Measurements from ENCODE around the gene SMARCD3. TPM values are rescaled to one million over a fixed set of nuclear protein-coding genes. Genes with fewer than 3 reads are reported as not detected.

SMARCD3 gene
- total and polyA plus RNA-seq, 2 experiments from 2014 or later = 3.3 to 4.0 TPM

DNA sequence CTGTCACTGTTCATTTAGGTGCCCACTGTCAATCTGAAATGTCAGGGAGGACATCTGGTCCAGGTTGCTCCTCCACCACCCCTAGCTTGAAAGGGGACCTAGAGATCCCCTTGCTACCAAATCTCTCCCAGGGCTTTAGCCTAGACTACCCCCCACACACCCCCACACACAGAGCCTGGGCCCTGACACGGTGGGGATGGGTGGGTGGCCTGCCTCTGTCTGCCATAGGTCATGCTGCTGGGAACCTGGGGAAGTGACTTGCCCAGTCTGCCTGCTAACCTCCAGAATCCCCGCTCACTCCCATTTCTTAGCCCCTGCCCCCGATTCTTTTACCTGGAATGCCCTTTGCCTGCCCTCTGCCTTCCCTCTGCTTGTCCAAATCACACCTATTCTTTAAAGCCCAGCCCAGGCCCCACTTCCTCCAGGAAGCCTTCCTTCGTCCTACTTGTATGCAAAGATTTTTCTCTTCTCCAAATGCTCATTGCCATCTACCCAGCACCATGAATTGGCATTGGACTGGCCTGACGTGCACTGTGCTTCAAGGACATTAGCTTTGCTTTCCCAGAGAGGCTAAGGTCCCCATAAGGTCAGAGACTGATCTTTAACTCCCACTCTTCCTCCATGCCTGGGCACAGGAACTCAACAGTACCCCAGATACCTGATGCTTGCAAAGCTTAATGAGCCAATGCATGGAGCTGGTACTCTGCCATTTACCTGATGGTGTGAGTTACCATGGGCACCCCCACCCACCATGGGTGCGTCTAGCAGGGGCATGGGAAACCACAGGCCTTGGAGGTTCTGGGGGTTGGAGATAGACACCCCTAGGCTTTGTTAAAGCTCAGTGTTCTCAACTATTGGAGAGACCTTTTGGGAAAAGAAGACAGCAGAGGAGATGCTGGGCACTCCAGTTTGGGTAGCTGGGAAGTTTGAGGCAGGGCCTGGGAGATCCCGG is 2.0 kb upstream of the SMARCD3 start:
- DNase-seq (ENCODE audit: low spot score) (no peak), ATAC-seq (no peak)
- peak overlapping the region; percentile 69 for H3K4me3 Mint-ChIP-seq
- TF ChIP-seq JUNB (IDR thresholded peaks at IDR 0.05; ENCODE audit: unreplicated experiment) (no peak), EZH2phosphoT487 (IDR thresholded peaks at IDR 0.05; ENCODE audit: unreplicated experiment) (no peak), CTCF (conservative IDR thresholded peaks at IDR 0.05; ENCODE audit: low read depth in 2 of 2) (no peak)
- H3K27me3 Mint-ChIP-seq (ENCODE audit: insufficient read depth, low read depth, poor library complexity) = peaks cover 81% of the 10 kb centered on the region
- H3K79me2 ChIP-seq (replicated peaks; ENCODE audit: insufficient read depth) = no peaks in the 10 kb centered on the region
- H3K4me3 ChIP-seq = peak overlapping the region; percentile 94
- H4K20me1 ChIP-seq (replicated peaks; ENCODE audit: insufficient read depth) = no peaks in the 10 kb centered on the region
- peaks cover 10% of the 10 kb centered on the region for H3F3A ChIP-seq (replicated peaks; ENCODE audit: low read depth)
- H3K4me1 ChIP-seq (ENCODE audit: insufficient read depth) = peaks cover 38% of the 10 kb centered on the region
- H3K9me2 ChIP-seq (ENCODE audit: insufficient read depth) = no peaks in the 10 kb centered on the region
- H2AFZ ChIP-seq = no peak overlapping the region
- H3K36me3 ChIP-seq (ENCODE audit: insufficient read depth) = no peaks in the 10 kb centered on the region
- no peaks in the 10 kb centered on the region; the same call in 2 of the 3 replicates for H3K36me3 Mint-ChIP-seq (ENCODE audit: low read depth)
- peaks cover 83% of the 10 kb centered on the region for H3K27me3 ChIP-seq (ENCODE audit: insufficient read depth)
- H3K27ac ChIP-seq (ENCODE audit: low read depth) = no peak overlapping the region
- peak overlapping the region; percentile 90 for H3K4me2 ChIP-seq
- peaks cover 61% of the 10 kb centered on the region for H3K4me1 Mint-ChIP-seq
- H3K27ac Mint-ChIP-seq = no peak overlapping the region
- no peaks in the 10 kb centered on the region; the same call in 2 of the 3 replicates for H3K9me3 Mint-ChIP-seq

DNA sequence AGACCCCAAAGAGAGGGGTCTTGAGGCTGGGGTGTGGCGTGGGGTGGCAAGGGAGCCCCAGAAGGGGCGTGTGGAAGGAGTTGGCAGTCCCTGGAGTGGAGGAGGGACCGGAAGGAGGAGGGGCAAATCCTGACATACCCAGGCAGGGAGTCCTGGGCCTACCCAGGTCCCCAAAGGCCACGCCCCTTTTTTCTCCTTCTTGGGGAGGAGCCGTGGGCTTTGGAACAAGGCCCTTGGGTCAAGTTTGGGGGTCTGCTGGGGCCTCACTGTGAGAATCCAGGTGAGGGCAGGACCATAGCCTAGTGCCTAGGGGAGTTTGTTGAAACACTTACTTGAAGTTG is 1.2 kb upstream of the SMARCD3 start:
- H3K36me3 Mint-ChIP-seq (ENCODE audit: low read depth) = no peaks in the 10 kb centered on the region; the same call in 2 of the 3 replicates

More for the DNA sequence above, 1.2 kb upstream of the SMARCD3 start:
- H3K9me3 Mint-ChIP-seq = no peaks in the 10 kb centered on the region; the same call in 2 of the 3 replicates
- Histone ChIP-seq H2AFZ (no peak overlapping the region), H4K20me1 (replicated peaks; ENCODE audit: insufficient read depth) (no peaks in the 10 kb centered on the region), H3K27ac (ENCODE audit: low read depth) (no peak overlapping the region), H3K79me2 (replicated peaks; ENCODE audit: insufficient read depth) (no peaks in the 10 kb centered on the region), H3K4me1 (ENCODE audit: insufficient read depth) (peaks cover 41% of the 10 kb centered on the region), H3K4me2 (peak overlapping the region; percentile 86), H3K36me3 (ENCODE audit: insufficient read depth) (no peaks in the 10 kb centered on the region), H3K9me2 (ENCODE audit: insufficient read depth) (no peaks in the 10 kb centered on the region), H3F3A (replicated peaks; ENCODE audit: low read depth) (peaks cover 10% of the 10 kb centered on the region), H3K4me3 (peak overlapping the region; percentile 59), H3K27me3 (ENCODE audit: insufficient read depth) (peaks cover 89% of the 10 kb centered on the region)
- peak overlapping the region; percentile 81 for H3K4me3 Mint-ChIP-seq
- no peak for TF ChIP-seq STAT1 (IDR thresholded peaks at IDR 0.05; ENCODE audit: unreplicated experiment)
- TF ChIP-seq, protein P1, sequence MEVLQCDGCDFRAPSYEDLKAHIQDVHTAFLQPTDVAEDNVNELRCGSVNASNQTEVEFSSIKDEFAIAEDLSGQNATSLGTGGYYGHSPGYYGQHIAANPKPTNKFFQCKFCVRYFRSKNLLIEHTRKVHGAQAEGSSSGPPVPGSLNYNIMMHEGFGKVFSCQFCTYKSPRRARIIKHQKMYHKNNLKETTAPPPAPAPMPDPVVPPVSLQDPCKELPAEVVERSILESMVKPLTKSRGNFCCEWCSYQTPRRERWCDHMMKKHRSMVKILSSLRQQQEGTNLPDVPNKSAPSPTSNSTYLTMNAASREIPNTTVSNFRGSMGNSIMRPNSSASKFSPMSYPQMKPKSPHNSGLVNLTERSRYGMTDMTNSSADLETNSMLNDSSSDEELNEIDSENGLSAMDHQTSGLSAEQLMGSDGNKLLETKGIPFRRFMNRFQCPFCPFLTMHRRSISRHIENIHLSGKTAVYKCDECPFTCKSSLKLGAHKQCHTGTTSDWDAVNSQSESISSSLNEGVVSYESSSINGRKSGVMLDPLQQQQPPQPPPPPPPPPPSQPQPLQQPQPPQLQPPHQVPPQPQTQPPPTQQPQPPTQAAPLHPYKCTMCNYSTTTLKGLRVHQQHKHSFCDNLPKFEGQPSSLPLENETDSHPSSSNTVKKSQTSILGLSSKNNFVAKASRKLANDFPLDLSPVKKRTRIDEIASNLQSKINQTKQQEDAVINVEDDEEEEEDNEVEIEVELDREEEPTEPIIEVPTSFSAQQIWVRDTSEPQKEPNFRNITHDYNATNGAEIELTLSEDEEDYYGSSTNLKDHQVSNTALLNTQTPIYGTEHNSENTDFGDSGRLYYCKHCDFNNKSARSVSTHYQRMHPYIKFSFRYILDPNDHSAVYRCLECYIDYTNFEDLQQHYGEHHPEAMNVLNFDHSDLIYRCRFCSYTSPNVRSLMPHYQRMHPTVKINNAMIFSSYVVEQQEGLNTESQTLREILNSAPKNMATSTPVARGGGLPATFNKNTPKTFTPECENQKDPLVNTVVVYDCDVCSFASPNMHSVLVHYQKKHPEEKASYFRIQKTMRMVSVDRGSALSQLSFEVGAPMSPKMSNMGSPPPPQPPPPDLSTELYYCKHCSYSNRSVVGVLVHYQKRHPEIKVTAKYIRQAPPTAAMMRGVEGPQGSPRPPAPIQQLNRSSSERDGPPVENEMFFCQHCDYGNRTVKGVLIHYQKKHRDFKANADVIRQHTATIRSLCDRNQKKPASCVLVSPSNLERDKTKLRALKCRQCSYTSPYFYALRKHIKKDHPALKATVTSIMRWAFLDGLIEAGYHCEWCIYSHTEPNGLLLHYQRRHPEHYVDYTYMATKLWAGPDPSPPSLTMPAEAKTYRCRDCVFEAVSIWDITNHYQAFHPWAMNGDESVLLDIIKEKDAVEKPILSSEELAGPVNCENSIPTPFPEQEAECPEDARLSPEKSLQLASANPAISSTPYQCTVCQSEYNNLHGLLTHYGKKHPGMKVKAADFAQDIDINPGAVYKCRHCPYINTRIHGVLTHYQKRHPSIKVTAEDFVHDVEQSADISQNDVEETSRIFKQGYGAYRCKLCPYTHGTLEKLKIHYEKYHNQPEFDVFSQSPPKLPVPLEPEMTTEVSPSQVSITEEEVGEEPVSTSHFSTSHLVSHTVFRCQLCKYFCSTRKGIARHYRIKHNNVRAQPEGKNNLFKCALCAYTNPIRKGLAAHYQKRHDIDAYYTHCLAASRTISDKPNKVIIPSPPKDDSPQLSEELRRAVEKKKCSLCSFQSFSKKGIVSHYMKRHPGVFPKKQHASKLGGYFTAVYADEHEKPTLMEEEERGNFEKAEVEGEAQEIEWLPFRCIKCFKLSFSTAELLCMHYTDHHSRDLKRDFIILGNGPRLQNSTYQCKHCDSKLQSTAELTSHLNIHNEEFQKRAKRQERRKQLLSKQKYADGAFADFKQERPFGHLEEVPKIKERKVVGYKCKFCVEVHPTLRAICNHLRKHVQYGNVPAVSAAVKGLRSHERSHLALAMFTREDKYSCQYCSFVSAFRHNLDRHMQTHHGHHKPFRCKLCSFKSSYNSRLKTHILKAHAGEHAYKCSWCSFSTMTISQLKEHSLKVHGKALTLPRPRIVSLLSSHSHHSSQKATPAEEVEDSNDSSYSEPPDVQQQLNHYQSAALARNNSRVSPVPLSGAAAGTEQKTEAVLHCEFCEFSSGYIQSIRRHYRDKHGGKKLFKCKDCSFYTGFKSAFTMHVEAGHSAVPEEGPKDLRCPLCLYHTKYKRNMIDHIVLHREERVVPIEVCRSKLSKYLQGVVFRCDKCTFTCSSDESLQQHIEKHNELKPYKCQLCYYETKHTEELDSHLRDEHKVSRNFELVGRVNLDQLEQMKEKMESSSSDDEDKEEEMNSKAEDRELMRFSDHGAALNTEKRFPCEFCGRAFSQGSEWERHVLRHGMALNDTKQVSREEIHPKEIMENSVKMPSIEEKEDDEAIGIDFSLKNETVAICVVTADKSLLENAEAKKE (CRISPR knock-in tag; IDR thresholded peaks at IDR 0.05) = no peak
- H3K27me3 Mint-ChIP-seq (ENCODE audit: insufficient read depth, low read depth, poor library complexity) = peaks cover 78% of the 10 kb centered on the region
- peak; percentile 80 for DNase-seq (ENCODE audit: low spot score)
- peaks cover 61% of the 10 kb centered on the region for H3K4me1 Mint-ChIP-seq
- H3K27ac Mint-ChIP-seq = no peak overlapping the region
- ATAC-seq = peak; percentile 5; the same call in 2 of the 3 replicates

Data from GM23338 (cell line).